Ovary (tissue), 3 donors: Measurements from ENCODE around the gene SUCO.

Experiments
- CTCF ChIP-seq, 3 donors: fragments of 450-650 bp in 2 of 3; fragments of 200-600 bp in 1 of 3; IDR thresholded peaks; one replicate each; pipeline versions ENCODE4 v1.5.1 to v1.8.0; 2016 to 2022; ENCODE audit warnings: antibody characterized with exemption in 3 of 3, mild to moderate bottlenecking in 1 of 3
- EP300 ChIP-seq: sonication (generic); formaldehyde crosslinking; IDR thresholded peaks from one replicate; pipeline ENCODE4 v1.6.1; 2017; ENCODE audit warnings: antibody characterized with exemption
- donor health status: DM: no; HTN: no; CAD: no.

GRCh38 chr1:172500207-172500606 lies 32.7 kb upstream of the SUCO start:
- no peak for TF ChIP-seq CTCF (IDR thresholded peaks at IDR 0.05)
- no peak for TF ChIP-seq EP300
